Memory B cell (primary cell): ENCODE measurements around the gene ANOS1.

ENCODE experiments used
- ATAC-seq: fragments of 150-1000 bp; cut with Tn5 transposase; 2 replicates; pipeline ENCODE4 v1.10.0; 2021; ENCODE audit warnings: low read depth, mild to moderate bottlenecking, moderate library complexity
- DNase-seq, 2 donors: peaks; one replicate each; pipeline ENCODE4 v3.0.0; 2022; ENCODE audit warnings: low spot score in 2 of 2
- H3K27ac Mint-ChIP-seq: one replicate; pipeline ENCODE4 v1.8.0; 2022; ENCODE audit warnings: mild to moderate bottlenecking, moderate library complexity, mixed read lengths
- H3K27me3 Mint-ChIP-seq: one replicate; pipeline ENCODE4 v1.8.0; 2022; ENCODE audit warnings: mixed read lengths
- H3K36me3 Mint-ChIP-seq: one replicate; pipeline ENCODE4 v1.8.0; 2022; ENCODE audit warnings: mild to moderate bottlenecking, mixed read lengths
- H3K4me1 Mint-ChIP-seq: one replicate; pipeline ENCODE4 v1.8.0; 2022; ENCODE audit warnings: mixed read lengths
- H3K4me3 Mint-ChIP-seq: one replicate; pipeline ENCODE4 v1.8.0; 2022; ENCODE audit warnings: mild to moderate bottlenecking, moderate library complexity, mixed read lengths
- H3K9me3 Mint-ChIP-seq: one replicate; pipeline ENCODE4 v1.8.0; 2022; ENCODE audit warnings: mixed read lengths

Gene ANOS1

DNA sequence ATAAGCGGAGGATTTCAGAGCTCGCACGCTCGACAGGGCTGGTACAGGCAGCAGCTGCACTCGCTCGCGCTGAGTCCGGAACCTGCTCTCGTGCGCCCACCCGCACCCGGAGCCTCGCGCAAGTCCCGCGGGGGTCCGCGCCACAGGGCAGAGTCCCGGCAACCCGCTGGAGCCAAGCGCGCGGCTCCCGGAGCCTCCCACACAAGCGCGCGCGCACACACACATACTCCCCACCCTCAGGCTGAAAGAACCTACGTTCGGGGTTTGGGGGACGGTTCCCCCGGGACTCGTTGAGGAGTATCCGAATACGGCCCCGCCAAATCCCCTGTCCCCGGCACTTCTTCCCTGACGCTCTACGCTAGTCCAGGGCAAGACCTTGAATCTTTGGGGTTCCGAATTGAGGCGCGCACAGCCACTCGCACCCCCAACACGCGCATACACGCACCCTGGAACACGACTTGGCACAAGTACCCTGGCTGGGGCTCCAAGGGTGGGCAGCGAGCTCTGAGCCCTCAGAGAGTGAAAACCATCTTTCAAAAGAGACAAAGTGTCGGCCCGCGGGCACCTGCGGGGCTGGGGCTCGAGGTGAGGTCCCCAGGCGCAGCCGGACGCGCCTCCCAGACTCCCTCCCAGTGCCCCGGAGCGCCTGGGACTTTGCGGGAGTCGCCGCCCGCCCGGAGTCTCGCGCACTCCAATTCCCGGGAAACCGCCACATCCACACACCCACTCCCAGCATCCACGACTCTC lies 952 bp downstream of the ANOS1 start:
- no peak for ATAC-seq

GRCh38 chrX:8729811-8730210 lies 2.1 kb downstream of the ANOS1 start:
- H3K27me3 Mint-ChIP-seq: peaks cover 11% of the 10 kb centered on the region
- ATAC-seq (no peak), DNase-seq (no peak)
- H3K27ac Mint-ChIP-seq: no peak overlapping the region
- no peak overlapping the region for H3K4me3 Mint-ChIP-seq
- H3K9me3 Mint-ChIP-seq: no peaks in the 10 kb centered on the region
- H3K4me1 Mint-ChIP-seq: no peaks in the 10 kb centered on the region
- no peaks in the 10 kb centered on the region for H3K36me3 Mint-ChIP-seq

More for the DNA sequence above, 952 bp downstream of the ANOS1 start:
- Mint-ChIP-seq H3K27me3 (peaks cover 11% of the 10 kb centered on the region), H3K36me3 (no peaks in the 10 kb centered on the region), H3K4me3 (no peak overlapping the region), H3K9me3 (no peaks in the 10 kb centered on the region), H3K27ac (no peak overlapping the region), H3K4me1 (no peaks in the 10 kb centered on the region)
- DNase-seq: no peak

GRCh38 chrX:8728932-8729535 lies 2.9 kb downstream of the ANOS1 start:
- Mint-ChIP-seq H3K27me3 (peaks cover 11% of the 10 kb centered on the region), H3K4me3 (no peak overlapping the region), H3K9me3 (no peaks in the 10 kb centered on the region), H3K27ac (no peak overlapping the region), H3K4me1 (no peaks in the 10 kb centered on the region), H3K36me3 (no peaks in the 10 kb centered on the region)
- DNase-seq: no peak
- no peak for ATAC-seq

- Mint-ChIP-seq H3K36me3 (no peaks in the 10 kb centered on the region), H3K27me3 (peaks cover 10% of the 10 kb centered on the region), H3K4me1 (no peaks in the 10 kb centered on the region), H3K27ac (no peak overlapping the region), H3K4me3 (no peak overlapping the region), H3K9me3 (no peaks in the 10 kb centered on the region)
- DNase-seq (no peak), ATAC-seq (no peak)
Measured at GRCh38 chrX:8726031-8726652, 5.8 kb downstream of the ANOS1 start.

- no peak for ATAC-seq
- Mint-ChIP-seq H3K27ac (no peak overlapping the region), H3K4me1 (no peaks in the 10 kb centered on the region), H3K9me3 (no peaks in the 10 kb centered on the region), H3K36me3 (no peaks in the 10 kb centered on the region), H3K4me3 (no peak overlapping the region), H3K27me3 (peaks cover 8% of the 10 kb centered on the region)
- DNase-seq: no peak
Measured at GRCh38 chrX:8724300-8724699, 7.6 kb downstream of the ANOS1 start.

GRCh38 chrX:8721536-8721935 lies 10.4 kb downstream of the ANOS1 start:
- no peaks in the 10 kb centered on the region for H3K4me1 Mint-ChIP-seq
- no peaks in the 10 kb centered on the region for H3K36me3 Mint-ChIP-seq
- no peak overlapping the region for H3K4me3 Mint-ChIP-seq
- H3K9me3 Mint-ChIP-seq: no peaks in the 10 kb centered on the region
- H3K27ac Mint-ChIP-seq: no peak overlapping the region
- DNase-seq (no peak), ATAC-seq (no peak)
- peaks cover 6% of the 10 kb centered on the region for H3K27me3 Mint-ChIP-seq

DNA sequence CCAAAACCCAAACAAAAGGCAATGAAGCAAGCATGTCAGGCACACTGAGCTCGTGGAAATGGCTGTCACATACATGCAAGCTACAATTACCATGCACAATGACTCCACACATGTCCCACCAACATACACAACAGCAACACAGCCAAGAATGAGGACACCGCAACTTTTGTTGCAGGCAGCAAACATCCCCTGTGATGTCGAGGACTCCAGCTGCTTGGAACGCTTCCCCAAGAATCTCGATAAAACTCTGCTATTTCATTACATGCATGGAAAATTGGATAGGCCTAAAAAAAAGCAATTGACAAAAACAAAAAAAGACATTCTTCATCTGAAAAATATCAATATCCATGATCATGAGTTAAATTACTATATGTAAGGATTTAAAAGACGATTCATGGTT lies 11.8 kb downstream of the ANOS1 start:
- H3K27me3 Mint-ChIP-seq: peaks cover 5% of the 10 kb centered on the region
- no peaks in the 10 kb centered on the region for H3K4me1 Mint-ChIP-seq
- DNase-seq (no peak), ATAC-seq (no peak)
- no peaks in the 10 kb centered on the region for H3K9me3 Mint-ChIP-seq
- H3K27ac Mint-ChIP-seq: no peak overlapping the region
- no peak overlapping the region for H3K4me3 Mint-ChIP-seq
- no peaks in the 10 kb centered on the region for H3K36me3 Mint-ChIP-seq

- Mint-ChIP-seq H3K9me3 (no peaks in the 10 kb centered on the region), H3K27ac (no peak overlapping the region), H3K4me1 (no peaks in the 10 kb centered on the region), H3K4me3 (no peak overlapping the region), H3K36me3 (no peaks in the 10 kb centered on the region), H3K27me3 (no peaks in the 10 kb centered on the region)
- DNase-seq (no peak), ATAC-seq (no peak)
Measured at GRCh38 chrX:8717354-8717753, 14.6 kb downstream of the ANOS1 start.

GRCh38 chrX:8714164-8714563 lies 17.8 kb downstream of the ANOS1 start:
- no peak for ATAC-seq
- H3K4me3 Mint-ChIP-seq: no peak overlapping the region

DNA sequence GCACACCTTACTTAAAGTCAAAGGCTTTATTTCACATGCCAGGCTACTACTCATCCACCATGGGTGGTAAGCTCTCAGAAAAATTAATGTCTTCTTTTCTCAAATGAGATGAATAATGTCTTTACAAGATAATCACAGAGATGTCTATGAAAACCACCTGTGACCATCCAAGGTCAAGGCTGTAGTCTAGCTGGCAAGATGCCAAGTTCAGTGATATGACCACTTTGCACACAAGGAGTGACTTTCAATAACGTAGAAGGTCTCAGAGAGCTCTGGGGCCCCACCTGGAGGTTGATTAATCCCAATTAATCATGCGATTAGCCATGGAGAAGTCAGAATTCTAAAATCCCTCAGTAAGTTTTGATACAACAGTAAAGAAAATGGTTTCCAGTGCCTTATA lies 20.5 kb downstream of the ANOS1 start:
- Mint-ChIP-seq H3K36me3 (no peaks in the 10 kb centered on the region), H3K27ac (no peak overlapping the region), H3K4me1 (no peaks in the 10 kb centered on the region), H3K9me3 (no peaks in the 10 kb centered on the region), H3K27me3 (peaks cover 3% of the 10 kb centered on the region), H3K4me3 (no peak overlapping the region)
- ATAC-seq (no peak), DNase-seq (no peak)

More at GRCh38 chrX:8714164-8714563, 17.8 kb downstream of the ANOS1 start:
- Mint-ChIP-seq H3K27me3 (no peaks in the 10 kb centered on the region), H3K27ac (no peak overlapping the region), H3K9me3 (no peaks in the 10 kb centered on the region), H3K36me3 (no peaks in the 10 kb centered on the region), H3K4me1 (no peaks in the 10 kb centered on the region)
- DNase-seq: no peak

DNA sequence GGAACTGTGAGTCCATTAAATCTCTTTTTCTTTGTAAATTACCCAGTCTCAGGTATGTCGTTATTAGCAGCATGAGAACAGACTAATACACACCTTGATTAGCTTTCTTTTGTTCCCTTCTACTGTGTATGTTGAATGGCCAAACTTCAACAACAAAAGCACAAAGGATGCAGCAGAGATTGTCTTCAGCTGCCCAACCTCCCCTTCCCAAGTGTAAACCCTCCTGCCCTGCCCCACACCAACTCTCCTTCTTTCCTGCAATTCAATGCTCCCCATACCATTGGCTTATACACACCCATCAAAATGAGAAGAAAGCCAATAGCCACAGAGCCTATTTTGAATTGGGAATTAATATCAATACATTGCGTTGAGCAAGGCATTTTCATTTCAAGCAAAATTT lies 27.8 kb downstream of the ANOS1 start:
- DNase-seq (no peak), ATAC-seq (no peak)
- Mint-ChIP-seq H3K27ac (no peak overlapping the region), H3K4me1 (no peaks in the 10 kb centered on the region), H3K27me3 (peaks cover 3% of the 10 kb centered on the region), H3K36me3 (no peaks in the 10 kb centered on the region), H3K4me3 (no peak overlapping the region), H3K9me3 (peaks cover 2% of the 10 kb centered on the region)

GRCh38 chrX:8692871-8693270 lies 39.1 kb downstream of the ANOS1 start:
- ATAC-seq (no peak), DNase-seq (no peak)
- Mint-ChIP-seq H3K36me3 (no peaks in the 10 kb centered on the region), H3K9me3 (peaks cover 1% of the 10 kb centered on the region), H3K4me3 (no peak overlapping the region), H3K27ac (no peak overlapping the region), H3K27me3 (peaks cover 2% of the 10 kb centered on the region), H3K4me1 (no peaks in the 10 kb centered on the region)

GRCh38 chrX:8689473-8689872 lies 42.5 kb downstream of the ANOS1 start:
- DNase-seq: no peak
- H3K27ac Mint-ChIP-seq: no peak overlapping the region
- no peak overlapping the region for H3K4me3 Mint-ChIP-seq
- peaks cover 4% of the 10 kb centered on the region for H3K27me3 Mint-ChIP-seq
- peaks cover 3% of the 10 kb centered on the region for H3K9me3 Mint-ChIP-seq
- no peaks in the 10 kb centered on the region for H3K36me3 Mint-ChIP-seq
- no peaks in the 10 kb centered on the region for H3K4me1 Mint-ChIP-seq
- no peak for ATAC-seq

- DNase-seq (no peak), ATAC-seq (no peak)
- peaks cover 4% of the 10 kb centered on the region for H3K27me3 Mint-ChIP-seq
- H3K4me1 Mint-ChIP-seq: no peaks in the 10 kb centered on the region
- no peak overlapping the region for H3K27ac Mint-ChIP-seq
- no peak overlapping the region for H3K4me3 Mint-ChIP-seq
- peaks cover 3% of the 10 kb centered on the region for H3K9me3 Mint-ChIP-seq
- no peaks in the 10 kb centered on the region for H3K36me3 Mint-ChIP-seq
Measured at GRCh38 chrX:8688776-8689175, 43.2 kb downstream of the ANOS1 start.
